Hematopoietic multipotent progenitor cell treated with erythropoietin and hydrocortisone succinate and interleukin-3 and kit ligand, for 8 days (in vitro differentiated cells): Measurements from ENCODE around the gene APP.
A peak's percentile ranks its signal among the peaks of the same experiment; 100 is the strongest.
"Not testable (repeated sequence)": the region's sequence is repeated elsewhere in the genome, so short reads cannot be mapped to it uniquely, and the experiment has no call there.

Source experiments
- DNase-seq: peaks from one replicate; pipeline ENCODE4 v3.0.0-alpha.2; 2015

APP gene

GRCh38 chr21:25934130-25934529 lies 236.4 kb downstream of the APP start:
- DNase-seq = no peak

- DNase-seq = no peak
These were observed 238.8 kb downstream of the APP start for GRCh38 chr21:25931765-25932164.

- no peak for DNase-seq
These were observed 240.6 kb downstream of the APP start for GRCh38 chr21:25929856-25930520.

GRCh38 chr21:25927195-25927880 lies 243.2 kb downstream of the APP start:
- no peak for DNase-seq

- DNase-seq = peak; percentile 29
These were observed 244.6 kb downstream of the APP start for GRCh38 chr21:25925936-25926335.

GRCh38 chr21:25925064-25925800 lies 245.3 kb downstream of the APP start:
- DNase-seq = no peak

GRCh38 chr21:25918152-25918551 lies 252.4 kb downstream of the APP start:
- DNase-seq = not testable (repeated sequence)

- no peak for DNase-seq
These were observed 254.3 kb downstream of the APP start for GRCh38 chr21:25916226-25916625.

GRCh38 chr21:25913479-25913878 lies 257.1 kb downstream of the APP start:
- no peak for DNase-seq

- DNase-seq = no peak
These were observed 258.2 kb downstream of the APP start for GRCh38 chr21:25912402-25912746.

GRCh38 chr21:25911730-25912401 lies 258.7 kb downstream of the APP start:
- no peak for DNase-seq

GRCh38 chr21:25910809-25911208 lies 259.8 kb downstream of the APP start:
- DNase-seq = no peak

- DNase-seq = no peak
These were observed 261.2 kb downstream of the APP start for GRCh38 chr21:25909341-25909740.

GRCh38 chr21:25908495-25908894 lies 262.1 kb downstream of the APP start:
- DNase-seq = no peak

- no peak for DNase-seq
These were observed 262.8 kb downstream of the APP start for GRCh38 chr21:25907573-25908275.

GRCh38 chr21:25906587-25906986 lies 264.0 kb downstream of the APP start:
- no peak for DNase-seq

- DNase-seq = no peak
These were observed 265.4 kb downstream of the APP start for GRCh38 chr21:25905126-25905525.

GRCh38 chr21:25904044-25904695 lies 266.4 kb downstream of the APP start:
- no peak for DNase-seq

- no peak for DNase-seq
These were observed 267.0 kb downstream of the APP start for GRCh38 chr21:25903607-25904006.

GRCh38 chr21:25901330-25901979 lies 269.1 kb downstream of the APP start:
- DNase-seq = no peak

GRCh38 chr21:25898671-25899070 lies 271.9 kb downstream of the APP start:
- no peak for DNase-seq

GRCh38 chr21:25897383-25897782 lies 273.2 kb downstream of the APP start:
- no peak for DNase-seq
